ENCODE results near the gene KCNQ1OT1.

GRCh38 chr11:2691991-2692875, 7.6 kb downstream of the KCNQ1OT1 start:
- TF ChIP-seq CTCF (conservative IDR thresholded peaks at IDR 0.05 in 1 of 2, IDR thresholded peaks at IDR 0.05 in 1 of 2; ENCODE audit: extremely low read depth in 1 of 2, insufficient read depth in 1 of 2, low read depth in 1 of 2, low read length in 2 of 2), result peak; percentile 33 to 59
- no peak for TF ChIP-seq EZH2 (IDR thresholded peaks at IDR 0.05; ENCODE audit: borderline replicate concordance, low read length)

Measured in mammary epithelial cell (primary cell).